H9 (cell line): Measurements from ENCODE around the gene AHSG. TPM values are rescaled to one million over a fixed set of nuclear protein-coding genes. Genes with fewer than 3 reads are reported as not detected.

Experiments used
- DNase-seq: peaks from one replicate; pipeline ENCODE4 v3.0.0-alpha.2; 2017
- H2AFZ ChIP-seq: one replicate; pipeline ENCODE4 v1.6.1; 2013; ENCODE audit warnings: mild to moderate bottlenecking, low read length, control low read depth, moderate library complexity
- H2AK5ac ChIP-seq: 2 replicates; pipeline ENCODE4 v1.6.1; 2013; ENCODE audit warnings: low read length, control low read depth, mixed read lengths; ENCODE audit not compliant: insufficient read length
- H2BK120ac ChIP-seq: one replicate; pipeline ENCODE4 v1.6.1; 2013; ENCODE audit warnings: low read depth, mild to moderate bottlenecking, low read length, control low read depth, inconsistent platforms; ENCODE audit not compliant: poor library complexity, severe bottlenecking
- H2BK12ac ChIP-seq: 2 replicates; pipeline ENCODE4 v1.6.1; 2013; ENCODE audit warnings: low read length, control low read depth, mixed read lengths, low read depth; ENCODE audit not compliant: insufficient read length
- H2BK15ac ChIP-seq: 2 replicates; pipeline ENCODE4 v1.6.1; 2013; ENCODE audit warnings: low read depth, low read length, control low read depth
- H2BK20ac ChIP-seq: one replicate; pipeline ENCODE4 v1.6.1; 2013; ENCODE audit warnings: low read depth, mild to moderate bottlenecking, low read length, control low read depth, inconsistent platforms; ENCODE audit not compliant: poor library complexity, severe bottlenecking
- H2BK5ac ChIP-seq: 2 replicates; pipeline ENCODE4 v1.6.1; 2013; ENCODE audit warnings: low read length, control low read depth, mixed read lengths; ENCODE audit not compliant: insufficient read length
- H3K14ac ChIP-seq: 2 replicates; pipeline ENCODE4 v1.6.1; 2013; ENCODE audit warnings: low read length, control low read depth; ENCODE audit not compliant: insufficient read depth
- H3K18ac ChIP-seq: 2 replicates; pipeline ENCODE4 v1.6.1; 2013; ENCODE audit warnings: low read depth, mild to moderate bottlenecking, mixed read lengths, low read length, control low read depth; ENCODE audit not compliant: insufficient read length
- H3K23ac ChIP-seq: 2 replicates; pipeline ENCODE4 v1.6.1; 2013; ENCODE audit warnings: low read length, control low read depth, mixed read lengths, low read depth; ENCODE audit not compliant: insufficient read length
- H3K23me2 ChIP-seq: 2 replicates; pipeline ENCODE4 v1.6.1; 2013; ENCODE audit warnings: low read depth, mild to moderate bottlenecking, mixed read lengths, low read length, control low read depth; ENCODE audit not compliant: insufficient read length, poor library complexity, severe bottlenecking
- H3K27ac ChIP-seq: 2 replicates; pipeline ENCODE4 v1.5.1; 2013; ENCODE audit warnings: low read length, control low read depth, mixed read lengths, low read depth; ENCODE audit not compliant: insufficient read length
- H3K27me3 ChIP-seq: 2 replicates; pipeline ENCODE4 v1.6.1; 2013; ENCODE audit warnings: low read length, control low read depth, inconsistent platforms; ENCODE audit not compliant: insufficient read depth
- H3K4ac ChIP-seq: 2 replicates; pipeline ENCODE4 v1.6.1; 2013; ENCODE audit warnings: low read depth, mild to moderate bottlenecking, control low read depth, inconsistent platforms, low read length, moderate library complexity
- H3K4me1 ChIP-seq: 2 replicates; pipeline ENCODE4 v1.6.1; 2013; ENCODE audit warnings: low read length, control low read depth, inconsistent platforms; ENCODE audit not compliant: insufficient read depth
- H3K4me2 ChIP-seq: 2 replicates; pipeline ENCODE4 v1.6.1; 2013; ENCODE audit warnings: low read length, control low read depth, mixed read lengths; ENCODE audit not compliant: insufficient read length, insufficient read depth
- H3K56ac ChIP-seq: 2 replicates; pipeline ENCODE4 v1.6.1; 2013; ENCODE audit warnings: low read depth, mild to moderate bottlenecking, mixed read lengths, low read length, control low read depth; ENCODE audit not compliant: insufficient read length
- H3K79me1 ChIP-seq: 2 replicates; pipeline ENCODE4 v1.6.1; 2013; ENCODE audit warnings: low read depth, mild to moderate bottlenecking, moderate library complexity, low read length, control low read depth, inconsistent platforms; ENCODE audit not compliant: insufficient read depth, poor library complexity, severe bottlenecking
- H3K79me2 ChIP-seq: 2 replicates; pipeline ENCODE4 v1.6.1; 2013; ENCODE audit warnings: low read length, control low read depth, inconsistent platforms; ENCODE audit not compliant: insufficient read depth
- H3K9ac ChIP-seq: 2 replicates; pipeline ENCODE4 v1.6.1; 2013; ENCODE audit warnings: low read length, control low read depth, mixed read lengths; ENCODE audit not compliant: insufficient read length; ENCODE audit errors: extremely low read depth
- H3K9me3 ChIP-seq: one replicate; pipeline ENCODE4 v1.6.1; 2013; ENCODE audit warnings: low read depth, low read length, inconsistent platforms; ENCODE audit not compliant: control insufficient read depth
- H3T11ph ChIP-seq: one replicate; pipeline ENCODE4 v1.6.1; 2013; ENCODE audit warnings: mild to moderate bottlenecking, low read length, control low read depth, inconsistent platforms
- H4K20me1 ChIP-seq: one replicate; pipeline ENCODE4 v1.6.1; 2013; ENCODE audit not compliant: control insufficient read depth, insufficient read length, insufficient read depth
- H4K5ac ChIP-seq: 2 replicates; pipeline ENCODE4 v1.6.1; 2013; ENCODE audit warnings: low read depth, mild to moderate bottlenecking, mixed read lengths, low read length, control low read depth; ENCODE audit not compliant: insufficient read length
- H4K8ac ChIP-seq: replicated peaks from 2 replicates; pipeline ENCODE4 v1.6.1; 2013; ENCODE audit warnings: low read length, control low read depth, mixed read lengths, low read depth; ENCODE audit not compliant: insufficient read length
- H4K91ac ChIP-seq: 2 replicates; pipeline ENCODE4 v1.6.1; 2013; ENCODE audit warnings: low read depth, mild to moderate bottlenecking, moderate library complexity, mixed read lengths, low read length, control low read depth; ENCODE audit not compliant: insufficient read length
- H3K27ac Mint-ChIP-seq, 3 experiments: 2 replicates in 2 of 3; 3 replicates in 1 of 3; pipeline ENCODE4 v1.8.0; 2020 to 2021; ENCODE audit warnings: mixed read lengths in 3 of 3, mild to moderate bottlenecking in 1 of 3, moderate library complexity in 1 of 3
- H3K27me3 Mint-ChIP-seq: 2 replicates; pipeline ENCODE4 v1.8.0; 2021; ENCODE audit warnings: low read depth, mild to moderate bottlenecking, moderate library complexity, mixed read lengths
- H3K36me3 Mint-ChIP-seq, 3 experiments: 2 replicates in 2 of 3; 3 replicates in 1 of 3; pipeline ENCODE4 v1.8.0; 2020 to 2021; ENCODE audit warnings: low read depth in 3 of 3, mixed read lengths in 3 of 3; ENCODE audit not compliant: insufficient read depth in 1 of 3
- H3K4me1 Mint-ChIP-seq, 2 experiments: 2 replicates each; pipeline ENCODE4 v1.8.0; 2020; ENCODE audit warnings: mixed read lengths in 2 of 2
- H3K4me3 Mint-ChIP-seq, 2 experiments: 2 replicates in 1 of 2; 3 replicates in 1 of 2; pipeline ENCODE4 v1.8.0; 2020 to 2021; ENCODE audit warnings: mild to moderate bottlenecking in 2 of 2, mixed read lengths in 2 of 2, moderate library complexity in 1 of 2
- H3K9me3 Mint-ChIP-seq, 2 experiments: 2 replicates in 1 of 2; 3 replicates in 1 of 2; pipeline ENCODE4 v1.8.0; 2020; ENCODE audit warnings: mild to moderate bottlenecking in 2 of 2, mixed read lengths in 2 of 2, moderate library complexity in 1 of 2
- WGBS: extraction: QIAGEN DNeasy Blood & Tissue Kit; methylation state at CpG from one replicate; pipeline ENCODE4 v1.1.7; 2013; ENCODE audit warnings: missing lambda C conversion rate, low lambda C conversion rate, mixed read lengths; ENCODE audit not compliant: insufficient read length; ENCODE audit errors: extremely low coverage; 5-methylcytosine and 5-hydroxymethylcytosine counted together
- total RNA-seq: library from RNA; stranded (reverse); gene quantifications from 2 replicates; pipeline ENCODE4 v1.2.1, GENCODE V29; 2021
- TF ChIP-seq, protein P1 (sequence below): fragments of 200-600 bp; sonication (generic); conservative IDR thresholded peaks from 3 replicates; pipeline ENCODE4 v1.8.0; 2021; ENCODE audit warnings: antibody characterized with exemption, mild to moderate bottlenecking

The AHSG gene
- total RNA-seq, 1 experiment from 2014 or later = not detected

DNA sequence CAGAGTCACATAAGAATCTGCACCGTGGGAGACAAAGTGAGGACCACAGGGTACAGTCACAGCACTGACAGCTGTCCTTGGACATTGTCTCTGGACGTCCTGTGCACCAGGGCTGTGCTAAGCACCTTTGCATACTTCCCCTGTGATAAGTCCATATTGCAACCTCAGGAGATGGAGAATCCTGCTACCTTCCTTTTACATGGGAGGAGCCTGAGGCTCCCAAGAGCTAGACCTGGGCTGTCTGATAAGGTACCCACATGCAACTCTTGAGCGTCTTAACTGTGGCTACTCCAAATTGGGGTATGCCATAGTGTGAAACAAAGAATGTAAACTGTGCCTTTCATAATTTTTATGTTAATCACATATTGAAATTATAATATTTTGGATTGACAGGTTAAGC, 24.8 kb downstream of the AHSG start:
- H2AK5ac ChIP-seq = no peak overlapping the region
- no CpG with 5 or more reads among the region's 3 CpGs for WGBS
- H3K79me1 ChIP-seq = no peaks in the 10 kb centered on the region
- no peak overlapping the region for H2BK120ac ChIP-seq
- Mint-ChIP-seq H3K9me3 (no peaks in the 10 kb centered on the region), H3K27me3 (peaks cover 2% of the 10 kb centered on the region; the same call in 1 of the 2 replicates), H3K27ac (no peak overlapping the region), H3K4me1 (peaks cover 10 to 17% of the 10 kb centered on the region in 2 experiments), H3K36me3 (no peaks in the 10 kb centered on the region), H3K4me3 (no peak overlapping the region)
- H3K9ac ChIP-seq = no peak overlapping the region
- no peaks in the 10 kb centered on the region for H3K27me3 ChIP-seq
- no peak overlapping the region for H4K8ac ChIP-seq
- no peak overlapping the region for H2BK12ac ChIP-seq
- no peak overlapping the region for H2BK5ac ChIP-seq
- no peak overlapping the region for H3K18ac ChIP-seq
- H3K4ac ChIP-seq = no peak overlapping the region
- H3K79me2 ChIP-seq = no peaks in the 10 kb centered on the region
- H3K4me2 ChIP-seq = no peak overlapping the region
- H3K4me1 ChIP-seq = no peaks in the 10 kb centered on the region
- no peak overlapping the region for H3T11ph ChIP-seq
- no peak overlapping the region for H4K91ac ChIP-seq
- no peak overlapping the region for H3K56ac ChIP-seq
- no peak overlapping the region for H2BK20ac ChIP-seq
- H3K9me3 ChIP-seq = no peaks in the 10 kb centered on the region
- TF ChIP-seq, protein P1, sequence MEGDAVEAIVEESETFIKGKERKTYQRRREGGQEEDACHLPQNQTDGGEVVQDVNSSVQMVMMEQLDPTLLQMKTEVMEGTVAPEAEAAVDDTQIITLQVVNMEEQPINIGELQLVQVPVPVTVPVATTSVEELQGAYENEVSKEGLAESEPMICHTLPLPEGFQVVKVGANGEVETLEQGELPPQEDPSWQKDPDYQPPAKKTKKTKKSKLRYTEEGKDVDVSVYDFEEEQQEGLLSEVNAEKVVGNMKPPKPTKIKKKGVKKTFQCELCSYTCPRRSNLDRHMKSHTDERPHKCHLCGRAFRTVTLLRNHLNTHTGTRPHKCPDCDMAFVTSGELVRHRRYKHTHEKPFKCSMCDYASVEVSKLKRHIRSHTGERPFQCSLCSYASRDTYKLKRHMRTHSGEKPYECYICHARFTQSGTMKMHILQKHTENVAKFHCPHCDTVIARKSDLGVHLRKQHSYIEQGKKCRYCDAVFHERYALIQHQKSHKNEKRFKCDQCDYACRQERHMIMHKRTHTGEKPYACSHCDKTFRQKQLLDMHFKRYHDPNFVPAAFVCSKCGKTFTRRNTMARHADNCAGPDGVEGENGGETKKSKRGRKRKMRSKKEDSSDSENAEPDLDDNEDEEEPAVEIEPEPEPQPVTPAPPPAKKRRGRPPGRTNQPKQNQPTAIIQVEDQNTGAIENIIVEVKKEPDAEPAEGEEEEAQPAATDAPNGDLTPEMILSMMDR = no peak
- H3K23ac ChIP-seq = no peak overlapping the region
- no peaks in the 10 kb centered on the region for H4K20me1 ChIP-seq
- DNase-seq = no peak
- H2BK15ac ChIP-seq = no peak overlapping the region
- no peak overlapping the region for H3K14ac ChIP-seq
- H4K5ac ChIP-seq = no peak overlapping the region
- H3K23me2 ChIP-seq = no peaks in the 10 kb centered on the region
- H3K27ac ChIP-seq = no peak overlapping the region
- H2AFZ ChIP-seq = no peak overlapping the region
